ENCODE measurements around the gene POU3F2.
A peak's percentile ranks its signal among the peaks of the same experiment; 100 is the strongest.

The POU3F2 gene

GRCh38 chr6:98844244-98845210 is 10.2 kb downstream of the POU3F2 start:
- no peak for DNase-seq

DNA sequence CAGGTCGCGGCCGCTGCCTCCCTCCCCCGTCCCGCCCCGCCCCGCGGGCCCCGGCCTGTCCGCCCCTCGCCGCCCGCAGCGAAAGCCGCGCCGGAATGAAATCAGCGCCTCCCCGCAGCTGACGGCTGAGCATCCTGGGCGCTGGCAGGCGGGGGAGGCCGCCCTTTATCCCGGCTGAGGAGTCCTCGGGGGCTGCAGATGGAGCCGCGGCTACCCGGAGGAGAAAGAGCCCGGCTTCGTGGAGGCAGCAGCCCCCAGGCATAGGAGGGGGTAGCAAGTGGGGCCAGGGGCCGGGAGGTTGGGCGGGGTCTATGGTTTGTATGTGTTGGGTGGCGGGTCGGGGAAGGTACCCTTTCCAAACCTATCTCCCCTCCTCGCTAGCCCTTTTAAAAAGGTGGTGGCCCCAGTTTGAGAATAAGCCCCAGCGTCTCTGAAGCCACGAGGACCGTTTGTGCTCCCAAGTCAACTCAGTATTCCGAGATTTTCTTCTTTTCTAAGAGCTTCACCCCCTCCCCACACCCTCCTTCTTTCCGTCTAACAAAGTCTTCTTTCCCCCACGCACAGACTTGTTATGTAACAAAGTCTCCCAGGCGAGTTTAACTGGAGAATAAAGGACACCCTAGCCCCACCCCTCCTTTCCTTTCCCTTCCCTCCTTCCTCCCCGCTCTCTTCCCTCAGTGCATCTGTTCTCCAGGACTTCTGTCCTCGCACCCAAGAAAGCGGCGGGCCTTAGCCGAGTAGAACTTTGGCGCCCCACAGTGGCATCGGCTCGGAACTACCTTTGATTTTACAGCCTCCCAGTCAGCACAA is 11.0 kb downstream of the POU3F2 start:
- peak; percentile 64 for DNase-seq

- no peak for DNase-seq
Measured at GRCh38 chr6:98846021-98846380, 11.6 kb downstream of the POU3F2 start.

DNA sequence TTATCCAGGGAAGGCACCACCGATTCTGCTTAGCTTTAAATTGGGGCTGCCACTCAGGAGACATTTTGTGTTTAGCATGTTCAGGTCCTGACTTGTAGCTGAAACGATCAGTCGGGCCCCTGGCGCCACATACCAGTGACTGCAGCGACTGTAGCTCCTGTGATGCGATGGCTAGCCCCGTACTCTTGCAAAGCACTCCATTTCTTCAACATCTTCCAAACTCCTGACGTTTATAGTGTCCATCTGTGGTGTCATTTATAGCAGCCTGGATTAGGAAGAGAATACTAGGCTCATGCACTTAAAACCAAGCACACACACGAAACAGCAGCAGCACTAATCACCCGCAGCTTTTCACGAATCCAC is 13.0 kb downstream of the POU3F2 start:
- DNase-seq, result no peak

- DNase-seq, result no peak
Measured at GRCh38 chr6:98847779-98848538, 13.6 kb downstream of the POU3F2 start.

DNA sequence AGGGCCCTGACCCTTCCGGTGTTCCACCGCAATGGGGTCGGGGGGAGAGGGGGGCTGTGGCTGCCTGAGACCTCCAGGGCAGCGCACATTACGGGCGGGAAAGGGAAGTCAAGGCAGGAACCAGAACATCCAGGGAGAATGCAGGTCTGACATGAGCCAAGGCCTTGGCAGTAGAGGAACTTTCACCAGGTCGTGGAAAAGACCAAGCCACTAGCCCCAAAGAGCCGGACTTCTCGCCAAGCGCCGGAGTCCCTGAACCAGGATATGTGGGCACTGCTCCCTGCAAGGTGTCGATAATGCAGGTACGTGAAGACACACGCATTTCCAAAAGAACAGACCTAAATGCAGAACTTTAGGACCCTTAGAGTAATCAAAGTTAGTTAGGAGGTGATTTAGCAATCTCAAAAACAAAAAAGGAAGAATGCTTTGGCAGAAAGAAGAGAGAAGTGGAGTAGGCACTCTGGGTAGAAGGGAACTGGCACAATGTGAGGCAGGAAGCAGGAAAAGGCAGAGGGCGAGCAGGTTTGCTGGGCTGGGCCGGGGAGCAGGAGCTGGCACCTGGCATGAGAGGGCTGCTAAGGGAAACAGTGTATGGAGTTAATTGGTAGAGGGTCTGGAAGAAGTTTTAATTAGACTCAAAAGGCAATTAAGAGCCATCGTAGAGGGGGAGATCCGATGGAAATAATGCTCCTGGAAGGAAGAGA is 14.3 kb downstream of the POU3F2 start:
- DNase-seq, result no peak

GRCh38 chr6:98864497-98864896 is 30.1 kb downstream of the POU3F2 start:
- DNase-seq, result no peak

- DNase-seq, result no peak
Measured at GRCh38 chr6:98871057-98871456, 36.7 kb downstream of the POU3F2 start.

- no peak for DNase-seq
Measured at GRCh38 chr6:98871821-98872220, 37.4 kb downstream of the POU3F2 start.

DNA sequence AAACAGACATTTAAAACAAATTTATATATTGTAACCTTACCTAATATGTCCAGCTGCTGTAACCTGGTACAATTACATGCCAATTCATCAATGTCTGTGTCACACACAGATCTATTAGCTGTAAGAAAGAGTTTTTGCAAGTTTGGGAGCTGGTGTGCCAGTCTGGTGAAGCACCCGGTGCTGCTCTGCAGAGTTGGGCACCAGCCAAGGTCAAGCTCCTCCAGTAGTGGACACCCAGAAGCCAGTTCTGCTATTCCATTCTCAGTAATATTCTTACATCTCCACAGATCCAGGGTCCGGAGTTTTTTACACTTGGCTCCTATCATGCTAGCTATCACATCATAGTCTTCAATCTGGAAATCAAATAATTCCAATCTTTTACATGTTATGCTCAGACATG is 41.0 kb downstream of the POU3F2 start:
- no peak for DNase-seq

DNA sequence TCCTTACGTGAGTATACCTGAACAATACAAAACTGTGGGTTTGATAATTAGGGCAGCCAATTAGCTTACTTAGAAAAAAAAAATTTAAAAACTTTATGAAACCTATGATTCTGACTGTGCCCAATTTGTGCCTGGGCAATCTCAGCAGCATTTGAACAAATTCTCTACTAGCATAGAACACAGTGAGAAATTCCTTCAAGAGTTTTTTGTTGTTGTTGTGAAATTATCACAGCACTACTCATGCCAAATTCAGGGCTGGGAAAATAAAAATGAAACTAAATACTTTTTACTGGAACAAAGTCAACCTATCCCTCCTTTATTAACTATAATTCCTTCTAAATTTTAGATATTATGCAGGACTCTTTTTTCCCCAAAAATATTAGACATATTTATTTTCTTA is 42.9 kb downstream of the POU3F2 start:
- no peak for DNase-seq

- DNase-seq, result no peak
Measured at GRCh38 chr6:98880486-98880885, 46.1 kb downstream of the POU3F2 start.

- no peak for DNase-seq
Measured at GRCh38 chr6:98885330-98885729, 51.0 kb downstream of the POU3F2 start.

- DNase-seq, result no peak
Measured at GRCh38 chr6:98887650-98888049, 53.3 kb downstream of the POU3F2 start.

Measured in CD4-positive, alpha-beta T cell treated with Interleukin-4 for 4 hours (primary cell).